ENCODE results near the gene MAP2K6. TPM values are rescaled to one million over a fixed set of nuclear protein-coding genes. Genes with fewer than 3 reads are reported as not detected.

The MAP2K6 gene
- total and polyA plus RNA-seq, 2 experiments from 2014 or later: 0.11 to 0.43 TPM

GRCh38 chr17:69433093-69433492 lies 18.6 kb downstream of the MAP2K6 start:
- no peaks in the 10 kb centered on the region for H3K36me3 ChIP-seq (ENCODE audit: low read depth)
- H3K9me3 ChIP-seq (ENCODE audit: low read depth): no peaks in the 10 kb centered on the region
- no peaks in the 10 kb centered on the region for H3K27me3 ChIP-seq (replicated peaks; ENCODE audit: insufficient read depth)
- no peak for DNase-seq
- TF ChIP-seq EZH2phosphoT487 (IDR thresholded peaks at IDR 0.05; ENCODE audit: insufficient read depth, low read depth) (no peak), EZH2 (IDR thresholded peaks at IDR 0.05; ENCODE audit: insufficient read depth, poor library complexity, severe bottlenecking) (no peak)
- in situ Hi-C loops (cut with MboI): no loop called here
- no peaks in the 10 kb centered on the region for H3K79me2 ChIP-seq (ENCODE audit: insufficient read depth)
- no peak overlapping the region for H3K4me2 ChIP-seq (ENCODE audit: unreplicated experiment)
- no peaks in the 10 kb centered on the region for H3K9me2 ChIP-seq (ENCODE audit: insufficient read depth)
- H3K4me3 ChIP-seq: no peak overlapping the region
- H2AFZ ChIP-seq: no peak overlapping the region
- 80 to 82% methylated on average over 3 of the region's 3 CpGs for WGBS, 2 experiments (ENCODE audit: low coverage in 1 of 2, low lambda C conversion rate in 2 of 2, missing lambda C conversion rate in 2 of 2)
- no peak overlapping the region for H3K9ac ChIP-seq
- no peaks in the 10 kb centered on the region for H3F3A ChIP-seq (ENCODE audit: insufficient read depth)
- H4K20me1 ChIP-seq (ENCODE audit: insufficient read depth): no peaks in the 10 kb centered on the region
- no peak overlapping the region for H3K27ac ChIP-seq
- no peaks in the 10 kb centered on the region for H3K4me1 ChIP-seq (ENCODE audit: insufficient read depth)

GRCh38 chr17:69434164-69434579 lies 19.7 kb downstream of the MAP2K6 start:
- Histone ChIP-seq H2AFZ (no peak overlapping the region), H3K79me2 (ENCODE audit: insufficient read depth) (no peaks in the 10 kb centered on the region), H3K36me3 (ENCODE audit: low read depth) (no peaks in the 10 kb centered on the region), H3K4me1 (ENCODE audit: insufficient read depth) (no peaks in the 10 kb centered on the region), H3K9ac (no peak overlapping the region), H4K20me1 (ENCODE audit: insufficient read depth) (no peaks in the 10 kb centered on the region), H3K27me3 (replicated peaks; ENCODE audit: insufficient read depth) (no peaks in the 10 kb centered on the region), H3K9me2 (ENCODE audit: insufficient read depth) (no peaks in the 10 kb centered on the region), H3K27ac (no peak overlapping the region), H3K4me3 (no peak overlapping the region), H3F3A (ENCODE audit: insufficient read depth) (no peaks in the 10 kb centered on the region), H3K4me2 (ENCODE audit: unreplicated experiment) (no peak overlapping the region), H3K9me3 (ENCODE audit: low read depth) (no peaks in the 10 kb centered on the region)
- TF ChIP-seq EZH2 (IDR thresholded peaks at IDR 0.05; ENCODE audit: insufficient read depth, poor library complexity, severe bottlenecking) (no peak), EZH2phosphoT487 (IDR thresholded peaks at IDR 0.05; ENCODE audit: insufficient read depth, low read depth) (no peak)
- in situ Hi-C loops (cut with MboI): no loop called here
- 14 to 16% methylated on average over 3 of the region's 3 CpGs for WGBS, 2 experiments (ENCODE audit: low coverage in 1 of 2, low lambda C conversion rate in 2 of 2, missing lambda C conversion rate in 2 of 2)
- no peak for DNase-seq

DNA sequence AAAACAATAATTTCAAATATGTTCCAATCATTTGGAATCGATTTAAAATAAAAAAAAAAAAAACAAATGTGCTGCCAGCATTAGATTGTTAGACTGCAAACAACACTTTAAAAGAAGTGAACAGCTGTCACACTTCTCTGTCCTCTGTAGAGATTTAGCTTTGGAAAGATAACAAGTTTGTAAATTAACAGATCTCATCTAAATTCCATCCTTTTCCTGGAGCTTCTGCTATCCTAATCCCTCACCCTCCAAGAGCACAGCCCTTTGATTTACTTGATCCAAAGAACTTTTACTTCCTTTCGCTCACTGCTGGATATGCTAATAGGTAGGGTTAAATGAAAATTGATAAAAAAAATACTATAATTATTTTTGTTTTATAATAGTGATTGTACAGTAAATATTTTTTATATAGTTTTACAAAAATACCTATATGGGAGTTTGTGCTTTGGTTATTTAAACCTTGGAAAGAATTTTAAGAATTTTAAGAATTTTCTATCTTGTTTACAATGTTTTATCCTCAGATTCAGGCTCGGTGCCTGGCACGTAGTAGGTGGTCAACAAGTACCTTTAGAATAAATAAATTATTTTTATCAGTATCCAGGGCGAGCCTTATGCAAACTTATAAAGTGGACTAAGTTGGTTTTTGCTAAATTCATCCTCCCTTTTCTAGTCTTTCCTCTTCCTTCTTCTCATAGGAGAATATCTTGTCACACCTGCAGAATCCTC lies 21.6 kb downstream of the MAP2K6 start:
- Histone ChIP-seq H3K4me2 (ENCODE audit: unreplicated experiment) (no peak overlapping the region), H3K27me3 (replicated peaks; ENCODE audit: insufficient read depth) (no peaks in the 10 kb centered on the region), H4K20me1 (ENCODE audit: insufficient read depth) (no peaks in the 10 kb centered on the region), H3K27ac (no peak overlapping the region), H3K4me1 (ENCODE audit: insufficient read depth) (no peaks in the 10 kb centered on the region), H3F3A (ENCODE audit: insufficient read depth) (no peaks in the 10 kb centered on the region), H3K9me2 (ENCODE audit: insufficient read depth) (no peaks in the 10 kb centered on the region), H3K36me3 (ENCODE audit: low read depth) (no peaks in the 10 kb centered on the region), H2AFZ (no peak overlapping the region), H3K79me2 (ENCODE audit: insufficient read depth) (no peaks in the 10 kb centered on the region), H3K4me3 (no peak overlapping the region), H3K9ac (no peak overlapping the region), H3K9me3 (ENCODE audit: low read depth) (no peaks in the 10 kb centered on the region)
- no peak for DNase-seq
- TF ChIP-seq EZH2phosphoT487 (IDR thresholded peaks at IDR 0.05; ENCODE audit: insufficient read depth, low read depth) (no peak), EZH2 (IDR thresholded peaks at IDR 0.05; ENCODE audit: insufficient read depth, poor library complexity, severe bottlenecking) (no peak)
- 51 to 56% methylated on average over 5 of the region's 5 CpGs for WGBS, 2 experiments (ENCODE audit: low coverage in 1 of 2, low lambda C conversion rate in 2 of 2, missing lambda C conversion rate in 2 of 2)
- in situ Hi-C loops (cut with MboI): no loop called here

GRCh38 chr17:69437475-69437874 lies 23.0 kb downstream of the MAP2K6 start:
- no peaks in the 10 kb centered on the region for H3K27me3 ChIP-seq (replicated peaks; ENCODE audit: insufficient read depth)
- no peaks in the 10 kb centered on the region for H3K79me2 ChIP-seq (ENCODE audit: insufficient read depth)
- no peak overlapping the region for H3K27ac ChIP-seq
- H3K36me3 ChIP-seq (ENCODE audit: low read depth): no peaks in the 10 kb centered on the region
- H3K9ac ChIP-seq: no peak overlapping the region
- no peaks in the 10 kb centered on the region for H3K4me1 ChIP-seq (ENCODE audit: insufficient read depth)
- H3K9me3 ChIP-seq (ENCODE audit: low read depth): no peaks in the 10 kb centered on the region
- H4K20me1 ChIP-seq (ENCODE audit: insufficient read depth): no peaks in the 10 kb centered on the region
- in situ Hi-C loops (cut with MboI): no loop called here
- H3F3A ChIP-seq (ENCODE audit: insufficient read depth): no peaks in the 10 kb centered on the region
- no peak overlapping the region for H3K4me2 ChIP-seq (ENCODE audit: unreplicated experiment)
- TF ChIP-seq EZH2 (IDR thresholded peaks at IDR 0.05; ENCODE audit: insufficient read depth, poor library complexity, severe bottlenecking) (no peak), EZH2phosphoT487 (IDR thresholded peaks at IDR 0.05; ENCODE audit: insufficient read depth, low read depth) (no peak)
- no peaks in the 10 kb centered on the region for H3K9me2 ChIP-seq (ENCODE audit: insufficient read depth)
- no peak overlapping the region for H2AFZ ChIP-seq
- 89 to 90% methylated on average over 1 of the region's 1 CpG for WGBS, 2 experiments (ENCODE audit: low coverage in 1 of 2, low lambda C conversion rate in 2 of 2, missing lambda C conversion rate in 2 of 2)
- H3K4me3 ChIP-seq: no peak overlapping the region
- no peak for DNase-seq
